ENCODE results near the gene TCOF1. TPM values are rescaled to one million over a fixed set of nuclear protein-coding genes. Genes with fewer than 3 reads are reported as not detected.
"Not testable (repeated sequence)": the region's sequence is repeated elsewhere in the genome, so short reads cannot be mapped to it uniquely, and the experiment has no call there.

TCOF1 gene
- total and polyA plus RNA-seq, 12 donors: 12.6 to 30.3 (median 20.8) TPM

GRCh38 chr5:150412319-150413175 lies 55.0 kb downstream of the TCOF1 start, which contains the start of gene CD74:
TSS of gene CD74 (minus strand) at chr5:150412910. CDS start at chr5:150412749, 161 bp downstream.
- peaks cover 23 to 28% of the 10 kb centered on the region in 2 donors for H3K4me1 ChIP-seq (replicated peaks in 1 of 2)
- H3K4me3 ChIP-seq: peak within 1 kb of the TSS in 3 of 4 donors; percentile 46 to 60 (median 50)
- H3K27me3 ChIP-seq: no peaks in the 10 kb centered on the region
- peak; percentile 85 to 97 (median 95) for DNase-seq
- intact Hi-C loops (cut with DNase I): no loop called here
- no peaks in the 10 kb centered on the region for H3K9me3 ChIP-seq (replicated peaks in 1 of 3)
- peak within 1 kb of the TSS; percentile 81 to 98 (median 88) for H3K27ac ChIP-seq
- WGBS, 4 donors: 2 to 12% (median 6%) methylated on average over 14 to 20 of the region's 20 CpGs
- H3K36me3 ChIP-seq (replicated peaks in 1 of 2): no peaks in the 10 kb centered on the region
- TF ChIP-seq POLR2A (IDR thresholded peaks at IDR 0.05) (peak; percentile 93 to 95), CTCF (IDR thresholded peaks at IDR 0.05) (no peak)

GRCh38 chr5:150413176-150413901 lies 55.8 kb downstream of the TCOF1 start:
- Histone ChIP-seq H3K9me3 (replicated peaks in 1 of 3) (no peaks in the 10 kb centered on the region), H3K4me3 (peak overlapping the region in 2 of 4 donors; percentile 50 to 60), H3K4me1 (replicated peaks in 1 of 2) (peaks cover 23 to 28% of the 10 kb centered on the region in 2 donors), H3K36me3 (replicated peaks in 1 of 2) (no peaks in the 10 kb centered on the region), H3K27ac (peak overlapping the region; percentile 81 to 98 (median 88)), H3K27me3 (no peaks in the 10 kb centered on the region)
- intact Hi-C loops (cut with DNase I): no loop called here
- no peak for DNase-seq
- 68 to 74% (median 71%) methylated on average over 12 of the region's 12 CpGs for WGBS, 4 donors
- no peak for TF ChIP-seq POLR2A (IDR thresholded peaks at IDR 0.05)
- TF ChIP-seq CTCF (IDR thresholded peaks at IDR 0.05): no peak

GRCh38 chr5:150413902-150414790 lies 56.6 kb downstream of the TCOF1 start:
- Histone ChIP-seq H3K27ac (peak overlapping the region in 4 of 5 donors; percentile 81 to 98 (median 90)), H3K4me1 (replicated peaks in 1 of 2) (peaks cover 23 to 28% of the 10 kb centered on the region in 2 donors)
- WGBS, 4 donors: 88 to 93% (median 91%) methylated on average over 16 of the region's 16 CpGs
- intact Hi-C loops (cut with DNase I); H3K36me3 ChIP-seq (replicated peaks in 1 of 2); DNase-seq; H3K9me3 ChIP-seq (replicated peaks in 1 of 3); H3K4me3 ChIP-seq; H3K27me3 ChIP-seq: not testable (repeated sequence)

GRCh38 chr5:150419630-150420270 lies 62.3 kb downstream of the TCOF1 start:
- DNase-seq: no peak
- intact Hi-C loops (cut with DNase I): no loop called here
- H3K36me3 ChIP-seq (replicated peaks in 1 of 2): no peaks in the 10 kb centered on the region
- no peaks in the 10 kb centered on the region for H3K27me3 ChIP-seq
- H3K4me3 ChIP-seq: no peak overlapping the region
- 78 to 92% (median 85%) methylated on average over 7 of the region's 7 CpGs for WGBS, 4 donors
- H3K4me1 ChIP-seq (replicated peaks in 1 of 2): no peaks in the 10 kb centered on the region
- no peaks in the 10 kb centered on the region for H3K9me3 ChIP-seq (replicated peaks in 1 of 3)
- no peak overlapping the region for H3K27ac ChIP-seq
- TF ChIP-seq POLR2A (IDR thresholded peaks at IDR 0.05) (no peak), CTCF (IDR thresholded peaks at IDR 0.05) (no peak)
